ENCODE measurements around the gene OPCML.

Gene OPCML

GRCh38 chr11:133533205-133533604, 904 bp upstream of the OPCML start:
- Histone ChIP-seq H3K4me3 (ENCODE audit: low read depth, low read length) (peak overlapping the region; percentile 75), H3K9ac (ENCODE audit: low read depth, low read length) (no peak overlapping the region), H3K4me1 (ENCODE audit: control insufficient read depth, insufficient read depth, low read length) (peaks cover 14% of the 10 kb centered on the region), H3K9me3 (ENCODE audit: control insufficient read depth, insufficient read depth, low read length) (no peaks in the 10 kb centered on the region), H3K27me3 (ENCODE audit: control insufficient read depth, insufficient read depth, low read length) (peaks cover 22% of the 10 kb centered on the region), H3K36me3 (ENCODE audit: control insufficient read depth, insufficient read depth, low read length) (no peaks in the 10 kb centered on the region)

GRCh38 chr11:133531458-133531857, 843 bp downstream of the OPCML start:
- H3K36me3 ChIP-seq (ENCODE audit: control insufficient read depth, insufficient read depth, low read length) = no peaks in the 10 kb centered on the region
- peaks cover 14% of the 10 kb centered on the region for H3K4me1 ChIP-seq (ENCODE audit: control insufficient read depth, insufficient read depth, low read length)
- peaks cover 22% of the 10 kb centered on the region for H3K27me3 ChIP-seq (ENCODE audit: control insufficient read depth, insufficient read depth, low read length)
- peak overlapping the region; percentile 3 for H3K9ac ChIP-seq (ENCODE audit: low read depth, low read length)
- H3K9me3 ChIP-seq (ENCODE audit: control insufficient read depth, insufficient read depth, low read length) = no peaks in the 10 kb centered on the region
- peak overlapping the region; percentile 75 for H3K4me3 ChIP-seq (ENCODE audit: low read depth, low read length)

- H3K27me3 ChIP-seq (ENCODE audit: control insufficient read depth, insufficient read depth, low read length) = peaks cover 22% of the 10 kb centered on the region
- H3K9ac ChIP-seq (ENCODE audit: low read depth, low read length) = no peak overlapping the region
- no peaks in the 10 kb centered on the region for H3K36me3 ChIP-seq (ENCODE audit: control insufficient read depth, insufficient read depth, low read length)
- H3K9me3 ChIP-seq (ENCODE audit: control insufficient read depth, insufficient read depth, low read length) = no peaks in the 10 kb centered on the region
- H3K4me1 ChIP-seq (ENCODE audit: control insufficient read depth, insufficient read depth, low read length) = peaks cover 14% of the 10 kb centered on the region
- peak overlapping the region; percentile 75 for H3K4me3 ChIP-seq (ENCODE audit: low read depth, low read length)
Observed at GRCh38 chr11:133530501-133530835, 1.8 kb downstream of the OPCML start.

- H3K9ac ChIP-seq (ENCODE audit: low read depth, low read length) = peak overlapping the region; percentile 28
- H3K9me3 ChIP-seq (ENCODE audit: control insufficient read depth, insufficient read depth, low read length) = no peaks in the 10 kb centered on the region
- H3K4me1 ChIP-seq (ENCODE audit: control insufficient read depth, insufficient read depth, low read length) = peaks cover 14% of the 10 kb centered on the region
- no peaks in the 10 kb centered on the region for H3K36me3 ChIP-seq (ENCODE audit: control insufficient read depth, insufficient read depth, low read length)
- peak overlapping the region; percentile 43 for H3K4me3 ChIP-seq (ENCODE audit: low read depth, low read length)
- H3K27me3 ChIP-seq (ENCODE audit: control insufficient read depth, insufficient read depth, low read length) = peaks cover 22% of the 10 kb centered on the region
Observed at GRCh38 chr11:133529807-133530500, 2.3 kb downstream of the OPCML start.

- no peaks in the 10 kb centered on the region for H3K36me3 ChIP-seq (ENCODE audit: control insufficient read depth, insufficient read depth, low read length)
- H3K4me3 ChIP-seq (ENCODE audit: low read depth, low read length) = no peak overlapping the region
- no peaks in the 10 kb centered on the region for H3K27me3 ChIP-seq (ENCODE audit: control insufficient read depth, insufficient read depth, low read length)
- no peak overlapping the region for H3K9ac ChIP-seq (ENCODE audit: low read depth, low read length)
- H3K4me1 ChIP-seq (ENCODE audit: control insufficient read depth, insufficient read depth, low read length) = peaks cover 8% of the 10 kb centered on the region
- no peaks in the 10 kb centered on the region for H3K9me3 ChIP-seq (ENCODE audit: control insufficient read depth, insufficient read depth, low read length)
Observed at GRCh38 chr11:133526790-133527189, 5.5 kb downstream of the OPCML start.

- H3K9me3 ChIP-seq (ENCODE audit: control insufficient read depth, insufficient read depth, low read length) = no peaks in the 10 kb centered on the region
- peaks cover 8% of the 10 kb centered on the region for H3K4me1 ChIP-seq (ENCODE audit: control insufficient read depth, insufficient read depth, low read length)
- H3K9ac ChIP-seq (ENCODE audit: low read depth, low read length) = no peak overlapping the region
- H3K4me3 ChIP-seq (ENCODE audit: low read depth, low read length) = no peak overlapping the region
- H3K36me3 ChIP-seq (ENCODE audit: control insufficient read depth, insufficient read depth, low read length) = no peaks in the 10 kb centered on the region
- H3K27me3 ChIP-seq (ENCODE audit: control insufficient read depth, insufficient read depth, low read length) = no peaks in the 10 kb centered on the region
Observed at GRCh38 chr11:133525976-133526375, 6.3 kb downstream of the OPCML start.

- H3K4me1 ChIP-seq (ENCODE audit: control insufficient read depth, insufficient read depth, low read length) = peaks cover 5% of the 10 kb centered on the region
- no peak overlapping the region for H3K4me3 ChIP-seq (ENCODE audit: low read depth, low read length)
- no peaks in the 10 kb centered on the region for H3K36me3 ChIP-seq (ENCODE audit: control insufficient read depth, insufficient read depth, low read length)
- no peaks in the 10 kb centered on the region for H3K27me3 ChIP-seq (ENCODE audit: control insufficient read depth, insufficient read depth, low read length)
- H3K9me3 ChIP-seq (ENCODE audit: control insufficient read depth, insufficient read depth, low read length) = no peaks in the 10 kb centered on the region
- no peak overlapping the region for H3K9ac ChIP-seq (ENCODE audit: low read depth, low read length)
Observed at GRCh38 chr11:133524488-133524887, 7.8 kb downstream of the OPCML start.

GRCh38 chr11:133522344-133522743, 10.0 kb downstream of the OPCML start:
- Histone ChIP-seq H3K9ac (ENCODE audit: low read depth, low read length) (no peak overlapping the region), H3K4me1 (ENCODE audit: control insufficient read depth, insufficient read depth, low read length) (no peaks in the 10 kb centered on the region), H3K9me3 (ENCODE audit: control insufficient read depth, insufficient read depth, low read length) (no peaks in the 10 kb centered on the region)

GRCh38 chr11:133521502-133521901, 10.8 kb downstream of the OPCML start:
- Histone ChIP-seq H3K4me1 (ENCODE audit: control insufficient read depth, insufficient read depth, low read length) (no peaks in the 10 kb centered on the region), H3K9ac (ENCODE audit: low read depth, low read length) (no peak overlapping the region), H3K4me3 (ENCODE audit: low read depth, low read length) (no peak overlapping the region), H3K36me3 (ENCODE audit: control insufficient read depth, insufficient read depth, low read length) (no peaks in the 10 kb centered on the region), H3K9me3 (ENCODE audit: control insufficient read depth, insufficient read depth, low read length) (no peaks in the 10 kb centered on the region), H3K27me3 (ENCODE audit: control insufficient read depth, insufficient read depth, low read length) (no peaks in the 10 kb centered on the region)

More at GRCh38 chr11:133522344-133522743, 10.0 kb downstream of the OPCML start:
- Histone ChIP-seq H3K36me3 (ENCODE audit: control insufficient read depth, insufficient read depth, low read length) (no peaks in the 10 kb centered on the region), H3K27me3 (ENCODE audit: control insufficient read depth, insufficient read depth, low read length) (no peaks in the 10 kb centered on the region), H3K4me3 (ENCODE audit: low read depth, low read length) (no peak overlapping the region)

GRCh38 chr11:133520707-133521106, 11.6 kb downstream of the OPCML start:
- no peak overlapping the region for H3K4me3 ChIP-seq (ENCODE audit: low read depth, low read length)
- no peaks in the 10 kb centered on the region for H3K9me3 ChIP-seq (ENCODE audit: control insufficient read depth, insufficient read depth, low read length)
- no peaks in the 10 kb centered on the region for H3K36me3 ChIP-seq (ENCODE audit: control insufficient read depth, insufficient read depth, low read length)
- no peaks in the 10 kb centered on the region for H3K4me1 ChIP-seq (ENCODE audit: control insufficient read depth, insufficient read depth, low read length)
- no peaks in the 10 kb centered on the region for H3K27me3 ChIP-seq (ENCODE audit: control insufficient read depth, insufficient read depth, low read length)
- no peak overlapping the region for H3K9ac ChIP-seq (ENCODE audit: low read depth, low read length)

GRCh38 chr11:133519560-133519959, 12.7 kb downstream of the OPCML start:
- peaks cover 4% of the 10 kb centered on the region for H3K4me1 ChIP-seq (ENCODE audit: control insufficient read depth, insufficient read depth, low read length)
- H3K36me3 ChIP-seq (ENCODE audit: control insufficient read depth, insufficient read depth, low read length) = no peaks in the 10 kb centered on the region
- no peak overlapping the region for H3K4me3 ChIP-seq (ENCODE audit: low read depth, low read length)
- H3K27me3 ChIP-seq (ENCODE audit: control insufficient read depth, insufficient read depth, low read length) = no peaks in the 10 kb centered on the region
- H3K9me3 ChIP-seq (ENCODE audit: control insufficient read depth, insufficient read depth, low read length) = no peaks in the 10 kb centered on the region
- no peak overlapping the region for H3K9ac ChIP-seq (ENCODE audit: low read depth, low read length)

GRCh38 chr11:133518702-133519264, 13.5 kb downstream of the OPCML start:
- Histone ChIP-seq H3K36me3 (ENCODE audit: control insufficient read depth, insufficient read depth, low read length) (no peaks in the 10 kb centered on the region), H3K9me3 (ENCODE audit: control insufficient read depth, insufficient read depth, low read length) (no peaks in the 10 kb centered on the region), H3K27me3 (ENCODE audit: control insufficient read depth, insufficient read depth, low read length) (no peaks in the 10 kb centered on the region), H3K4me3 (ENCODE audit: low read depth, low read length) (no peak overlapping the region), H3K9ac (ENCODE audit: low read depth, low read length) (no peak overlapping the region), H3K4me1 (ENCODE audit: control insufficient read depth, insufficient read depth, low read length) (peaks cover 4% of the 10 kb centered on the region)
